HepG2 (cell line): ENCODE measurements around the gene PSMC2. TPM values are rescaled to one million over a fixed set of nuclear protein-coding genes. Genes with fewer than 3 reads are reported as not detected.

Experiments used
- ARNT2 ChIP-seq: sonication (generic); formaldehyde crosslinking; IDR thresholded peaks from 2 replicates; pipeline ENCODE4 v1.8.0; 2022; ENCODE audit warnings: mild to moderate bottlenecking, low read depth, missing genetic modification reagents, moderate library complexity
- BHLHE40 ChIP-seq: IDR thresholded peaks from 2 replicates; pipeline ENCODE4 v1.6.1; 2011; ENCODE audit warnings: low read length, improper control_type of control experiment
- DR1 ChIP-seq: sonication (generic); formaldehyde crosslinking; IDR thresholded peaks from 2 replicates; pipeline ENCODE4 v1.8.0; 2021; ENCODE audit warnings: mild to moderate bottlenecking, missing genetic modification reagents, inconsistent platforms
- IKZF4 ChIP-seq: sonication (generic); formaldehyde crosslinking; IDR thresholded peaks from 2 replicates; pipeline ENCODE4 v1.5.1; 2020; ENCODE audit warnings: borderline replicate concordance, mild to moderate bottlenecking, low read depth, missing genetic modification reagents; ENCODE audit errors: not compliant biosample characterization
- KDM5A ChIP-seq: fragments of 200-600 bp; sonication (generic); IDR thresholded peaks from 2 replicates; pipeline ENCODE4 v1.7.0; 2018; ENCODE audit warnings: antibody characterized with exemption, mild to moderate bottlenecking, low read length, borderline replicate concordance
- MAFF ChIP-seq: IDR thresholded peaks from 2 replicates; pipeline ENCODE4 v1.6.1; 2011; ENCODE audit warnings: low read depth, low read length, improper control_type of control experiment
- MAFG ChIP-seq: sonication (generic); formaldehyde crosslinking; IDR thresholded peaks from 2 replicates; pipeline ENCODE4 v1.5.1; 2020; ENCODE audit warnings: mild to moderate bottlenecking, missing genetic modification reagents
- MATR3 ChIP-seq: sonication (generic); formaldehyde crosslinking; IDR thresholded peaks from 2 replicates; pipeline ENCODE4 v1.4.0; 2020; ENCODE audit warnings: missing genetic modification reagents
- SOX5 ChIP-seq: IDR thresholded peaks from 2 replicates; pipeline ENCODE4 v1.6.1; 2016; ENCODE audit warnings: borderline replicate concordance
- XRCC5 ChIP-seq: fragments of 200-400 bp; formaldehyde crosslinking; optimal IDR thresholded peaks from 2 replicates; pipeline ENCODE3; 2017; ENCODE audit warnings: mild to moderate bottlenecking, low read length
- ZNF34 ChIP-seq: sonication (generic); formaldehyde crosslinking; IDR thresholded peaks from 2 replicates; pipeline ENCODE4 v1.4.0; 2020; ENCODE audit warnings: mild to moderate bottlenecking, missing genetic modification reagents, borderline replicate concordance
- ZNF552 ChIP-seq: sonication (generic); formaldehyde crosslinking; IDR thresholded peaks from 2 replicates; pipeline ENCODE4 v1.9.0; 2022; ENCODE audit warnings: missing genetic modification reagents, mild to moderate bottlenecking, borderline replicate concordance
- ZNF737 ChIP-seq: sonication (generic); formaldehyde crosslinking; IDR thresholded peaks from 2 replicates; pipeline ENCODE4 v1.5.0; 2020; ENCODE audit warnings: missing genetic modification reagents, mild to moderate bottlenecking, borderline replicate concordance
- ZNF792 ChIP-seq: IDR thresholded peaks from 2 replicates; pipeline ENCODE4 v1.6.1; 2016
- polyA plus RNA-seq, 8 experiments: library from polyadenylated mRNA; depleted of rRNA in 3 of 8; stranded (reverse) in 7 of 8; unstranded in 1 of 8; fragments of >200 nt; fragmentation: Illumina TruSeq in 4 of 8; extraction: Trizol in 4 of 8; gene quantifications; 2 replicates each; pipeline versions ENCODE4 v1.2.1 to v1.2.3, GENCODE V29; 2011 to 2016; ENCODE audit warnings: low read depth in 4 of 8, missing spikeins in 1 of 8, mixed read lengths in 1 of 8; ENCODE audit not compliant: insufficient read depth in 1 of 8
- total RNA-seq, 5 experiments: library from RNA; depleted of rRNA; stranded (reverse); fragments of >200 nt; fragmentation: Illumina TruSeq; extraction: Trizol; gene quantifications; 2 replicates each; pipeline ENCODE4 v1.2.3, GENCODE V29; 2016; ENCODE audit warnings: low read depth in 1 of 5
- TF ChIP-seq, protein P1 (sequence below): sonication (generic); formaldehyde crosslinking; IDR thresholded peaks from 2 replicates; pipeline ENCODE4 v1.5.0; 2020; ENCODE audit warnings: missing genetic modification reagents, mild to moderate bottlenecking, borderline replicate concordance
- TF ChIP-seq, protein P2 (sequence below): sonication (generic); formaldehyde crosslinking; IDR thresholded peaks from 2 replicates; pipeline ENCODE4 v1.4.0; 2020; ENCODE audit warnings: mild to moderate bottlenecking, missing genetic modification reagents
- TF ChIP-seq, protein P3 (sequence below): sonication (generic); formaldehyde crosslinking; IDR thresholded peaks from 2 replicates; pipeline ENCODE4 v1.4.0; 2020; ENCODE audit warnings: low read depth, missing genetic modification reagents
- TF ChIP-seq, protein P4 (sequence below): sonication (generic); formaldehyde crosslinking; IDR thresholded peaks from 2 replicates; pipeline ENCODE4 v1.8.0; 2022; ENCODE audit warnings: mild to moderate bottlenecking, missing genetic modification reagents; ENCODE audit not compliant: insufficient replicate concordance
- TF ChIP-seq, protein P5 (sequence below): sonication (generic); formaldehyde crosslinking; IDR thresholded peaks from 2 replicates; pipeline ENCODE4 v1.4.0; 2020; ENCODE audit warnings: missing genetic modification reagents
- TF ChIP-seq, protein P6 (sequence below): sonication (generic); formaldehyde crosslinking; IDR thresholded peaks from 2 replicates; pipeline ENCODE4 v1.5.0; 2020; ENCODE audit warnings: missing genetic modification reagents, mild to moderate bottlenecking, borderline replicate concordance

PSMC2 gene
- total and polyA plus RNA-seq, 2 of the 13 experiments (the other 11 are each of a cell fraction or from before 2014, with no cell fraction given) = 89.9 to 181 TPM

DNA sequence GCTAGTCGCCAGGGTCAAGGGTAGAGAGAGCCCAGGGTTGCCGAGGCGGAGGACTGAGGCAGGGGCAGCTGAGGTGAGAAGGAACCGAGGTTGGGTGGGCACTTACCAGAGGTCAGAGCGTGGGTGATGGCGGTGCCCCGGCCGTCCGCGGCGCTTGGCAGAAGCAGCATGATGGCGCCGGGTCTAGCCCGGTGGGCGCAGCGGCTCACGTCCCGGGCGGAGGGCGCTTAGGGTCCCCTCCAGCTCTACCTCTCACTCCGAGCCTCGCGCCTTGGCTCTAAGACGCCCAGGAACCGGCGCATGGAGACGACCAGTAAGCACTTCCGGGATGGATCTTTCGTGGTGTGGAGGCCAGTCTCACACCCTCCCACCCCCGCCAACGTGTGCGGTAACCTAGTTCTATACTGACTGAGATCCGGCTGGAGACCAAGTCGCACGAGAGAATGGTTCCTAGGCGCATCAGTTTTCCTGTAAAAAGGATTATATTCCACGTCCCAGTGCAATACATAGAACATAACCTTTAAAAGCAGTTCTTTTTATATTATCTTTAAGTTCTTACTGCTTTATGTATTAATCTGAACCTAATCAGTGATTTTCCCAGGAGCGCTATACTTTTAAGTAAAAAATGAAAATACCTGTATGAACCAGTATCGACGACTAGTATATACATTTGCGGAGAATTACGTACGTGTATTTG, 2.8 kb upstream of the PSMC2 start, which contains the start of gene DNAJC2 (continued):
- TF ChIP-seq, protein P1, sequence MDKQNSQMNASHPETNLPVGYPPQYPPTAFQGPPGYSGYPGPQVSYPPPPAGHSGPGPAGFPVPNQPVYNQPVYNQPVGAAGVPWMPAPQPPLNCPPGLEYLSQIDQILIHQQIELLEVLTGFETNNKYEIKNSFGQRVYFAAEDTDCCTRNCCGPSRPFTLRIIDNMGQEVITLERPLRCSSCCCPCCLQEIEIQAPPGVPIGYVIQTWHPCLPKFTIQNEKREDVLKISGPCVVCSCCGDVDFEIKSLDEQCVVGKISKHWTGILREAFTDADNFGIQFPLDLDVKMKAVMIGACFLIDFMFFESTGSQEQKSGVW = no peak
- TF ChIP-seq MATR3 (no peak), MAFG (CRISPR knock-in tag) (no peak), KDM5A (peak; percentile 97), MAFF (no peak), ZNF737 (CRISPR knock-in tag) (0 out of 2 replicates have a peak, but pooled peaks have one; percentile 29), ARNT2 (CRISPR knock-in tag) (peak; percentile 91), XRCC5 (peak; percentile 86), ZNF552 (CRISPR knock-in tag) (no peak; the same call in 1 of the 2 replicates), DR1 (CRISPR knock-in tag) (peak; percentile 36; the same call in 1 of the 2 replicates), ZNF34 (CRISPR knock-in tag) (0 out of 2 replicates have a peak, but pooled peaks have one; percentile 41), ZNF792 (CRISPR knock-in tag) (peak; percentile 89), IKZF4 (CRISPR knock-in tag) (peak; percentile 29), BHLHE40 (no peak), SOX5 (CRISPR knock-in tag) (peak; percentile 54; the same call in 1 of the 2 replicates)
- TF ChIP-seq, protein P2, sequence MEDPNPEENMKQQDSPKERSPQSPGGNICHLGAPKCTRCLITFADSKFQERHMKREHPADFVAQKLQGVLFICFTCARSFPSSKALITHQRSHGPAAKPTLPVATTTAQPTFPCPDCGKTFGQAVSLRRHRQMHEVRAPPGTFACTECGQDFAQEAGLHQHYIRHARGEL (CRISPR knock-in tag) = no peak
- TF ChIP-seq, protein P3, sequence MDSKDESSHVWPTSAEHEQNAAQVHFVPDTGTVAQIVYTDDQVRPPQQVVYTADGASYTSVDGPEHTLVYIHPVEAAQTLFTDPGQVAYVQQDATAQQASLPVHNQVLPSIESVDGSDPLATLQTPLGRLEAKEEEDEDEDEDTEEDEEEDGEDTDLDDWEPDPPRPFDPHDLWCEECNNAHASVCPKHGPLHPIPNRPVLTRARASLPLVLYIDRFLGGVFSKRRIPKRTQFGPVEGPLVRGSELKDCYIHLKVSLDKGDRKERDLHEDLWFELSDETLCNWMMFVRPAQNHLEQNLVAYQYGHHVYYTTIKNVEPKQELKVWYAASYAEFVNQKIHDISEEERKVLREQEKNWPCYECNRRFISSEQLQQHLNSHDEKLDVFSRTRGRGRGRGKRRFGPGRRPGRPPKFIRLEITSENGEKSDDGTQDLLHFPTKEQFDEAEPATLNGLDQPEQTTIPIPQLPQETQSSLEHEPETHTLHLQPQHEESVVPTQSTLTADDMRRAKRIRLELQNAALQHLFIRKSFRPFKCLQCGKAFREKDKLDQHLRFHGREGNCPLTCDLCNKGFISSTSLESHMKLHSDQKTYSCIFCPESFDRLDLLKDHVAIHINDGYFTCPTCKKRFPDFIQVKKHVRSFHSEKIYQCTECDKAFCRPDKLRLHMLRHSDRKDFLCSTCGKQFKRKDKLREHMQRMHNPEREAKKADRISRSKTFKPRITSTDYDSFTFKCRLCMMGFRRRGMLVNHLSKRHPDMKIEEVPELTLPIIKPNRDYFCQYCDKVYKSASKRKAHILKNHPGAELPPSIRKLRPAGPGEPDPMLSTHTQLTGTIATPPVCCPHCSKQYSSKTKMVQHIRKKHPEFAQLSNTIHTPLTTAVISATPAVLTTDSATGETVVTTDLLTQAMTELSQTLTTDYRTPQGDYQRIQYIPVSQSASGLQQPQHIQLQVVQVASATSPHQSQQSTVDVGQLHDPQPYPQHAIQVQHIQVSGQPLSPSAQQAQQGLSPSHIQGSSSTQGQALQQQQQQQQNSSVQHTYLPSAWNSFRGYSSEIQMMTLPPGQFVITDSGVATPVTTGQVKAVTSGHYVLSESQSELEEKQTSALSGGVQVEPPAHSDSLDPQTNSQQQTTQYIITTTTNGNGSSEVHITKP (CRISPR knock-in tag) = peak; percentile 88
- TF ChIP-seq, protein P4, sequence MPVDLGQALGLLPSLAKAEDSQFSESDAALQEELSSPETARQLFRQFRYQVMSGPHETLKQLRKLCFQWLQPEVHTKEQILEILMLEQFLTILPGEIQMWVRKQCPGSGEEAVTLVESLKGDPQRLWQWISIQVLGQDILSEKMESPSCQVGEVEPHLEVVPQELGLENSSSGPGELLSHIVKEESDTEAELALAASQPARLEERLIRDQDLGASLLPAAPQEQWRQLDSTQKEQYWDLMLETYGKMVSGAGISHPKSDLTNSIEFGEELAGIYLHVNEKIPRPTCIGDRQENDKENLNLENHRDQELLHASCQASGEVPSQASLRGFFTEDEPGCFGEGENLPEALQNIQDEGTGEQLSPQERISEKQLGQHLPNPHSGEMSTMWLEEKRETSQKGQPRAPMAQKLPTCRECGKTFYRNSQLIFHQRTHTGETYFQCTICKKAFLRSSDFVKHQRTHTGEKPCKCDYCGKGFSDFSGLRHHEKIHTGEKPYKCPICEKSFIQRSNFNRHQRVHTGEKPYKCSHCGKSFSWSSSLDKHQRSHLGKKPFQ (CRISPR knock-in tag) = peak; percentile 80
- TF ChIP-seq, protein P5, sequence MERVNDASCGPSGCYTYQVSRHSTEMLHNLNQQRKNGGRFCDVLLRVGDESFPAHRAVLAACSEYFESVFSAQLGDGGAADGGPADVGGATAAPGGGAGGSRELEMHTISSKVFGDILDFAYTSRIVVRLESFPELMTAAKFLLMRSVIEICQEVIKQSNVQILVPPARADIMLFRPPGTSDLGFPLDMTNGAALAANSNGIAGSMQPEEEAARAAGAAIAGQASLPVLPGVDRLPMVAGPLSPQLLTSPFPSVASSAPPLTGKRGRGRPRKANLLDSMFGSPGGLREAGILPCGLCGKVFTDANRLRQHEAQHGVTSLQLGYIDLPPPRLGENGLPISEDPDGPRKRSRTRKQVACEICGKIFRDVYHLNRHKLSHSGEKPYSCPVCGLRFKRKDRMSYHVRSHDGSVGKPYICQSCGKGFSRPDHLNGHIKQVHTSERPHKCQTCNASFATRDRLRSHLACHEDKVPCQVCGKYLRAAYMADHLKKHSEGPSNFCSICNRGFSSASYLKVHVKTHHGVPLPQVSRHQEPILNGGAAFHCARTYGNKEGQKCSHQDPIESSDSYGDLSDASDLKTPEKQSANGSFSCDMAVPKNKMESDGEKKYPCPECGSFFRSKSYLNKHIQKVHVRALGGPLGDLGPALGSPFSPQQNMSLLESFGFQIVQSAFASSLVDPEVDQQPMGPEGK (CRISPR knock-in tag) = peak; percentile 93
- TF ChIP-seq, protein P6, sequence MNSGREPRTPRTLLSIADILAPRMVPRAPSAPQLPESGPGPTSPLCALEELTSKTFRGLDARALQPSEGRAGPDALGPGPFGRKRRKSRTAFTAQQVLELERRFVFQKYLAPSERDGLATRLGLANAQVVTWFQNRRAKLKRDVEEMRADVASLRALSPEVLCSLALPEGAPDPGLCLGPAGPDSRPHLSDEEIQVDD (CRISPR knock-in tag) = no peak
